Upper lobe of left lung (tissue), 6 donors: ENCODE measurements around the gene FBXL7. TPM values are rescaled to one million over a fixed set of nuclear protein-coding genes. Genes with fewer than 3 reads are reported as not detected.

ENCODE experiments used
- ATAC-seq, 2 donors: fragments of 200-7000 bp; cut with Tn5 transposase; one replicate each; pipeline ENCODE4 v1.9.1; 2022; ENCODE audit warnings: mild to moderate bottlenecking in 2 of 2, moderate library complexity in 2 of 2; ENCODE audit not compliant: low FRiP score in 2 of 2
- DNase-seq, 2 donors: peaks; one replicate each; pipeline ENCODE4 v3.0.0-alpha.2; 2019 to 2020
- H3K27ac ChIP-seq, 4 donors: fragments of 200-600 bp; sonication (generic); one replicate each; pipeline ENCODE4 v1.5.1; 2016 to 2019
- H3K27me3 ChIP-seq, 4 donors: fragments of 200-600 bp; sonication (generic); one replicate each; pipeline ENCODE4 v1.5.1; 2017 to 2019
- H3K36me3 ChIP-seq, 4 donors: fragments of 200-600 bp; sonication (generic); one replicate each; pipeline ENCODE4 v1.5.1; 2016 to 2019
- H3K4me1 ChIP-seq, 4 donors: fragments of 200-600 bp; sonication (generic); one replicate each; pipeline ENCODE4 v1.5.1; 2018 to 2019
- H3K4me3 ChIP-seq, 4 donors: fragments of 200-600 bp; sonication (generic); one replicate each; pipeline ENCODE4 v1.5.1; 2017 to 2019; ENCODE audit warnings: mild to moderate bottlenecking in 2 of 4, moderate library complexity in 1 of 4
- H3K9me3 ChIP-seq, 4 donors: fragments of 200-600 bp; sonication (generic); one replicate each; pipeline ENCODE4 v1.5.1; 2018 to 2019
- EP300 ChIP-seq, 4 donors: sonication (generic); formaldehyde crosslinking; IDR thresholded peaks; one replicate each; pipeline ENCODE4 v1.5.1; 2017; ENCODE audit warnings: antibody characterized with exemption in 4 of 4, control low read depth in 2 of 4
- POLR2A ChIP-seq, 4 donors: fragments of 450-650 bp; IDR thresholded peaks; one replicate each; pipeline ENCODE4 v1.5.1; 2016 to 2017; ENCODE audit warnings: antibody characterized with exemption in 4 of 4, mild to moderate bottlenecking in 2 of 4
- POLR2AphosphoS5 ChIP-seq, 2 donors: sonication (generic); formaldehyde crosslinking; IDR thresholded peaks; one replicate each; pipeline ENCODE4 v1.5.1; 2017; ENCODE audit warnings: antibody characterized with exemption in 2 of 2
- WGBS, 2 donors: methylation state at CpG; one replicate each; pipeline ENCODE4 v1.1.5; 2017 to 2018; 5-methylcytosine and 5-hydroxymethylcytosine counted together
- total RNA-seq, 6 donors: library from RNA; depleted of rRNA in 4 of 6; stranded (reverse); fragments of >200 nt in 4 of 6; gene quantifications; one replicate each; pipeline versions ENCODE4 v1.1.0 to v1.2.1, GENCODE V29; 2016 to 2021
- TF ChIP-seq, protein P1 (sequence below), 6 experiments: fragments of 450-650 bp in 4 of 6; fragments of 200-600 bp in 2 of 6; sonication (generic) in 2 of 6; IDR thresholded peaks; one replicate each; pipeline ENCODE4 v1.5.1; 2016 to 2019; ENCODE audit warnings: antibody characterized with exemption in 6 of 6
- donor health status: DM: no; HTN: no; CAD: no; lungs with moderate emphysema.
- donor health status: DM: no; HTN: yes; CAD: no; lungs with severe emphysema.

The FBXL7 gene
- total RNA-seq, 6 donors from 2014 or later, result 4.9 to 13.6 (median 6.9) TPM

- no peak for DNase-seq
- Histone ChIP-seq H3K36me3 (no peaks in the 10 kb centered on the region), H3K9me3 (no peaks in the 10 kb centered on the region), H3K27me3 (no peaks in the 10 kb centered on the region), H3K27ac (no peak overlapping the region), H3K4me3 (no peak overlapping the region), H3K4me1 (peaks cover 4 to 19% (median 9%) of the 10 kb centered on the region in 4 donors)
- TF ChIP-seq EP300 (IDR thresholded peaks at IDR 0.05) (no peak), POLR2AphosphoS5 (IDR thresholded peaks at IDR 0.05) (no peak), POLR2A (IDR thresholded peaks at IDR 0.05) (no peak)
- TF ChIP-seq, protein P1, sequence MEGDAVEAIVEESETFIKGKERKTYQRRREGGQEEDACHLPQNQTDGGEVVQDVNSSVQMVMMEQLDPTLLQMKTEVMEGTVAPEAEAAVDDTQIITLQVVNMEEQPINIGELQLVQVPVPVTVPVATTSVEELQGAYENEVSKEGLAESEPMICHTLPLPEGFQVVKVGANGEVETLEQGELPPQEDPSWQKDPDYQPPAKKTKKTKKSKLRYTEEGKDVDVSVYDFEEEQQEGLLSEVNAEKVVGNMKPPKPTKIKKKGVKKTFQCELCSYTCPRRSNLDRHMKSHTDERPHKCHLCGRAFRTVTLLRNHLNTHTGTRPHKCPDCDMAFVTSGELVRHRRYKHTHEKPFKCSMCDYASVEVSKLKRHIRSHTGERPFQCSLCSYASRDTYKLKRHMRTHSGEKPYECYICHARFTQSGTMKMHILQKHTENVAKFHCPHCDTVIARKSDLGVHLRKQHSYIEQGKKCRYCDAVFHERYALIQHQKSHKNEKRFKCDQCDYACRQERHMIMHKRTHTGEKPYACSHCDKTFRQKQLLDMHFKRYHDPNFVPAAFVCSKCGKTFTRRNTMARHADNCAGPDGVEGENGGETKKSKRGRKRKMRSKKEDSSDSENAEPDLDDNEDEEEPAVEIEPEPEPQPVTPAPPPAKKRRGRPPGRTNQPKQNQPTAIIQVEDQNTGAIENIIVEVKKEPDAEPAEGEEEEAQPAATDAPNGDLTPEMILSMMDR (IDR thresholded peaks at IDR 0.05), result no peak
- 21 to 31% methylated on average over 3 of the region's 3 CpGs for WGBS, 2 donors
- ATAC-seq, result no peak
These were observed 298.0 kb downstream of the FBXL7 start for GRCh38 chr5:15798006-15798405.

GRCh38 chr5:15799014-15799413, 299.0 kb downstream of the FBXL7 start:
- Histone ChIP-seq H3K27ac (no peak overlapping the region), H3K36me3 (no peaks in the 10 kb centered on the region), H3K9me3 (no peaks in the 10 kb centered on the region), H3K27me3 (no peaks in the 10 kb centered on the region), H3K4me1 (peaks cover 4 to 16% (median 7%) of the 10 kb centered on the region in 4 donors), H3K4me3 (no peak overlapping the region)
- ATAC-seq (no peak), DNase-seq (no peak)
- WGBS, 2 donors, result 85 to 96% methylated on average over 1 of the region's 1 CpG
- TF ChIP-seq POLR2AphosphoS5 (IDR thresholded peaks at IDR 0.05) (no peak), POLR2A (IDR thresholded peaks at IDR 0.05) (no peak), EP300 (IDR thresholded peaks at IDR 0.05) (no peak)
- TF ChIP-seq, protein P1 (IDR thresholded peaks at IDR 0.05), result no peak

DNA sequence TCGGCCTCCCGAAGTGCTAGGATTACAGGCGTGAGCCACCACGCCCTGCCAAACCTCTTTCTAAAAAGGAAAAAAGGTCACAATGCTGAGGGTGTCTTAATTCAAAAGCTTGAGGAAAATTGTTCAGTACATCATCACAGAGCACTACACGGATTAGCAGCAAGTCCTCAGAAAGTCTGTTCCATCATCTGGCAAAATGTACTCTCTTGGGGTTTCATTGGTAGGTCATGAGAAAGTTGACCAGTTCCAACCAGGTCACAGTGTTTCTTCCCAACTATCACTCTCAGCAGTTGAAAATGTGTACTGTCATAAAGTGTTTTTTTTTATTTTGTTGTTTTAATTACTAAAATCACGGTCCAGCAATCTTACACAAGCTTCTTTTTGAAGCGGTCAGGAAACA, 299.6 kb downstream of the FBXL7 start:
- TF ChIP-seq EP300 (IDR thresholded peaks at IDR 0.05) (no peak), POLR2AphosphoS5 (IDR thresholded peaks at IDR 0.05) (no peak), POLR2A (IDR thresholded peaks at IDR 0.05) (no peak)
- TF ChIP-seq, protein P1 (IDR thresholded peaks at IDR 0.05), result no peak

DNA sequence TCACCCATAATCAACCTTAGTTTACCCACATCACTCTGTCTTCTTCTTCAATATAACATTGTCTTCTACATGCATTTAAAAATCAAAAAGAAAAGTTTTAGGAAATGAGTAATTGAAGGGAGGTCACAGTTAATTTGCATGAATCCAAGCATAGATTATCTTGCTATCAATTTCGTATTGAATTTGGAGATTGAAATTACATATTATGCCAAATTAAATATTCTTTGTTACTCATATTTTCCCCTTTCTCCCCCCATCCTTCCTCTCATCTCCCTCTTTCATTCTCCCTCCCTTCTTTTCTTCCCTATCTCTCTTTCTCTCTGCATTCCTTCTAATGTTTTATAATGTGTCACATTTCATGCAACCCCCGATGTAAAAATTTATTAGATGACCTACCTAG, 303.3 kb downstream of the FBXL7 start:
- TF ChIP-seq POLR2A (IDR thresholded peaks at IDR 0.05), result no peak
- TF ChIP-seq, protein P1 (IDR thresholded peaks at IDR 0.05), result no peak
- TF ChIP-seq POLR2AphosphoS5 (IDR thresholded peaks at IDR 0.05), result no peak
- no peak for TF ChIP-seq EP300 (IDR thresholded peaks at IDR 0.05)
- H3K4me3 ChIP-seq, result no peak overlapping the region
- H3K27me3 ChIP-seq, result no peaks in the 10 kb centered on the region
- peaks cover 0 to 4% (median 2%) of the 10 kb centered on the region in 4 donors for H3K4me1 ChIP-seq
- 48 to 91% methylated on average over 2 of the region's 2 CpGs for WGBS, 2 donors
- H3K36me3 ChIP-seq, result no peaks in the 10 kb centered on the region
- ATAC-seq, result no peak
- H3K27ac ChIP-seq, result no peak overlapping the region
- no peak for DNase-seq
- H3K9me3 ChIP-seq, result peaks cover 0 to 8% (median 8%) of the 10 kb centered on the region in 4 donors

More for the DNA sequence above, 299.6 kb downstream of the FBXL7 start:
- Histone ChIP-seq H3K27ac (no peak overlapping the region), H3K9me3 (peaks cover 0 to 5% (median 4%) of the 10 kb centered on the region in 4 donors), H3K4me1 (peaks cover 4 to 10% (median 7%) of the 10 kb centered on the region in 4 donors), H3K4me3 (no peak overlapping the region), H3K36me3 (no peaks in the 10 kb centered on the region), H3K27me3 (no peaks in the 10 kb centered on the region)
- ATAC-seq (no peak), DNase-seq (no peak)
- 94 to 97% methylated on average over 5 to 7 of the region's 7 CpGs for WGBS, 2 donors

GRCh38 chr5:15806613-15807012, 306.6 kb downstream of the FBXL7 start:
- DNase-seq (no peak), ATAC-seq (no peak)
- H3K4me3 ChIP-seq, result no peak overlapping the region
- no peak overlapping the region for H3K27ac ChIP-seq
- H3K27me3 ChIP-seq, result no peaks in the 10 kb centered on the region
- TF ChIP-seq POLR2AphosphoS5 (IDR thresholded peaks at IDR 0.05), result no peak
- TF ChIP-seq, protein P1 (IDR thresholded peaks at IDR 0.05), result no peak
- no peak for TF ChIP-seq EP300 (IDR thresholded peaks at IDR 0.05)
- no peak for TF ChIP-seq POLR2A (IDR thresholded peaks at IDR 0.05)
- WGBS, 2 donors, result 89 to 91% methylated on average over 8 of the region's 8 CpGs
- H3K9me3 ChIP-seq, result peaks cover 0 to 8% (median 8%) of the 10 kb centered on the region in 4 donors
- no peaks in the 10 kb centered on the region for H3K36me3 ChIP-seq
- H3K4me1 ChIP-seq, result peaks cover 0 to 4% (median 0%) of the 10 kb centered on the region in 4 donors
